Osteoblast (primary cell): ENCODE data around the gene ANO10. TPM values are rescaled to one million over a fixed set of nuclear protein-coding genes. Genes with fewer than 3 reads are reported as not detected.

Experiments used
- DNase-seq: peaks from one replicate; pipeline ENCODE4 v3.0.0; 2011; ENCODE audit warnings: low spot score, mixed read lengths; ENCODE audit not compliant: insufficient read length; ENCODE audit errors: missing footprints
- H2AFZ ChIP-seq: 2 replicates; pipeline ENCODE4 v1.6.0; 2011; ENCODE audit warnings: mild to moderate bottlenecking, low read length
- H3K27ac ChIP-seq: 2 replicates; pipeline ENCODE4 v1.5.1; 2011; ENCODE audit warnings: mild to moderate bottlenecking, low read depth, low read length, moderate library complexity
- H3K27me3 ChIP-seq: 2 replicates; pipeline ENCODE4 v1.6.0; 2012; ENCODE audit warnings: mild to moderate bottlenecking, control low read depth, inconsistent platforms, low read length, moderate library complexity; ENCODE audit not compliant: insufficient read depth
- H3K36me3 ChIP-seq: 2 replicates; pipeline ENCODE4 v1.5.1; 2011; ENCODE audit warnings: mild to moderate bottlenecking, low read length, control low read depth, moderate library complexity; ENCODE audit not compliant: insufficient read depth
- H3K4me1 ChIP-seq: 2 replicates; pipeline ENCODE4 v1.5.1; 2011; ENCODE audit warnings: mild to moderate bottlenecking, low read length, control low read depth, moderate library complexity; ENCODE audit not compliant: insufficient read depth
- H3K4me2 ChIP-seq: 2 replicates; pipeline ENCODE4 v1.6.0; 2011; ENCODE audit warnings: mild to moderate bottlenecking, low read length; ENCODE audit not compliant: insufficient read depth
- H3K4me3 ChIP-seq: fragments of 200-600 bp; sonication (generic); 3 replicates; pipeline ENCODE4 v1.5.1; 2012; ENCODE audit warnings: mild to moderate bottlenecking, low read length, inconsistent platforms; ENCODE audit not compliant: insufficient read depth
- H3K79me2 ChIP-seq: 2 replicates; pipeline ENCODE4 v1.6.0; 2012; ENCODE audit warnings: mild to moderate bottlenecking, low read length, control low read depth, inconsistent platforms; ENCODE audit not compliant: insufficient read depth
- H3K9me3 ChIP-seq: 2 replicates; pipeline ENCODE4 v1.5.1; 2011; ENCODE audit warnings: low read depth, low read length, control low read depth
- H4K20me1 ChIP-seq: 2 replicates; pipeline ENCODE4 v1.6.0; 2012; ENCODE audit warnings: mild to moderate bottlenecking, low read length, control low read depth; ENCODE audit not compliant: insufficient read depth
- total RNA-seq: library from RNA; depleted of rRNA; stranded (reverse); fragments of >200 nt; gene quantifications from 2 replicates; pipeline ENCODE4 v1.2.3, GENCODE V29; 2012
- TF ChIP-seq, protein P1 (sequence below): IDR thresholded peaks from 2 replicates; pipeline ENCODE4 v1.5.1; 2011; ENCODE audit warnings: mild to moderate bottlenecking, low read depth, low read length, moderate library complexity; ENCODE audit errors: extremely low read depth

The ANO10 gene
- total RNA-seq, 1 donor: 55.7 TPM

DNA sequence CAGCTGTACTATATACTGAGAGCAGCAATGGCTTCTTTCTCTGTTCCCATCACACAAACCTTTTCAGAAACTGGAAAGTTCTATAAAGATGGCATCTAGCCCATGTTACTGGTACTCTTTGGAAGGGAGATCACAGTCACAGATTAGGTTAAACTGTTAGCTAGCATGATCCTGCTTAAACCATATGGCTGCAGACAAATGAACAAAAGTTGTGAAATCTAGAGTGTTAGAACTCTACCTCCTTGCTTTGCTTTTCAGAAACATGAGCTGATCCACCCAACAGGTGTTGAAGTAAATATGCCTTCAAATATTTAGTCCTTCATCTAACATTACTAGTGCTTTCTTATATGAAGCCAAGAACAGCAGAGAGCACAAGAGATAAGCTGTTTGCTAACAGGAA is 232.9 kb downstream of the ANO10 start:
- Histone ChIP-seq H3K4me2 (no peak overlapping the region), H3K4me3 (no peak overlapping the region), H3K27me3 (no peaks in the 10 kb centered on the region), H3K4me1 (peaks cover 9% of the 10 kb centered on the region), H2AFZ (no peak overlapping the region), H4K20me1 (no peaks in the 10 kb centered on the region), H3K27ac (no peak overlapping the region), H3K36me3 (no peaks in the 10 kb centered on the region), H3K79me2 (no peaks in the 10 kb centered on the region), H3K9me3 (no peaks in the 10 kb centered on the region)
- TF ChIP-seq, protein P1, sequence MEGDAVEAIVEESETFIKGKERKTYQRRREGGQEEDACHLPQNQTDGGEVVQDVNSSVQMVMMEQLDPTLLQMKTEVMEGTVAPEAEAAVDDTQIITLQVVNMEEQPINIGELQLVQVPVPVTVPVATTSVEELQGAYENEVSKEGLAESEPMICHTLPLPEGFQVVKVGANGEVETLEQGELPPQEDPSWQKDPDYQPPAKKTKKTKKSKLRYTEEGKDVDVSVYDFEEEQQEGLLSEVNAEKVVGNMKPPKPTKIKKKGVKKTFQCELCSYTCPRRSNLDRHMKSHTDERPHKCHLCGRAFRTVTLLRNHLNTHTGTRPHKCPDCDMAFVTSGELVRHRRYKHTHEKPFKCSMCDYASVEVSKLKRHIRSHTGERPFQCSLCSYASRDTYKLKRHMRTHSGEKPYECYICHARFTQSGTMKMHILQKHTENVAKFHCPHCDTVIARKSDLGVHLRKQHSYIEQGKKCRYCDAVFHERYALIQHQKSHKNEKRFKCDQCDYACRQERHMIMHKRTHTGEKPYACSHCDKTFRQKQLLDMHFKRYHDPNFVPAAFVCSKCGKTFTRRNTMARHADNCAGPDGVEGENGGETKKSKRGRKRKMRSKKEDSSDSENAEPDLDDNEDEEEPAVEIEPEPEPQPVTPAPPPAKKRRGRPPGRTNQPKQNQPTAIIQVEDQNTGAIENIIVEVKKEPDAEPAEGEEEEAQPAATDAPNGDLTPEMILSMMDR: no peak
- no peak for DNase-seq

DNA sequence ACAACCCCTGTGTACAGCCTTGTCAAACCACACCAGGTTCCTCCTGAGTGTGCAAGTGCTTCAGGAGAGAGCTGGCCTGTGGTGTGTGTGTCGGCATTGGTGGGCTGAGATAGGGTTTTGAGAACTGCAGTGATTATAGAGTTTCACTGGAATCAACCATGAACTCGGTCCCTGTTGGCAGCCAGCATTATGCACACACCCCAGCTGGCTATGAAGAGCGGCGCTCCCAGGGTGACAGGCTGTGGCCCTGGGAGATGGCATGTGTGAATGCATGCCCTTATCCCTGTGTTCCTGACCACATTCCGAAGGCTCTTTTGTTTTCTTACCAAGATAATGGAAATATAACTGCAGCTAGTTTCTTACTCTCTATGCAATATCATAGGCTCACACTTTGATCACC is 233.6 kb downstream of the ANO10 start:
- Histone ChIP-seq H3K9me3 (no peaks in the 10 kb centered on the region), H3K4me3 (no peak overlapping the region), H3K79me2 (no peaks in the 10 kb centered on the region), H2AFZ (no peak overlapping the region), H3K4me1 (peaks cover 9% of the 10 kb centered on the region), H3K4me2 (no peak overlapping the region), H3K36me3 (no peaks in the 10 kb centered on the region), H3K27ac (no peak overlapping the region), H3K27me3 (no peaks in the 10 kb centered on the region), H4K20me1 (no peaks in the 10 kb centered on the region)
- DNase-seq: no peak
- TF ChIP-seq, protein P1: no peak

DNA sequence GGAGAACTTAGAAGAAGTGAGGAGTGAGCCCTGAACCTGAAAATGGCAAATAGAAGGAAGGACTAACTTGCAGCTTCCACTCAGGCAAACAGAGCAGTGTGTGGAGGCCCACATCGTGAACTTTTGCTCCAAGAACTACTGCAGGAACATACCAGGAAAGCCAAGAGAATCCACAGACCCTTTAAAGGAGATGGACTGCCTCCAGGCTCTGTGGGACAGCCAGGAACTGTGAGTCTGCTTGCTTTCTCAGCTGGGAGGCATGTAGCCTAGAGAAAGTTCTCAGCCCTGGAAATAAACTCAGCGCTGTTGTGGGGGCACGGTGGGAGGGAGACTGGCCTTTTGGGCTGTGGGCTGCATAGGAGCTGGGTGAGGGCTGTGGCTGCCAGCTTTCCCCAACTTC is 242.5 kb downstream of the ANO10 start:
- Histone ChIP-seq H2AFZ (peak overlapping the region; percentile 35), H3K27ac (peak overlapping the region; percentile 51)
- TF ChIP-seq, protein P1: no peak

DNA sequence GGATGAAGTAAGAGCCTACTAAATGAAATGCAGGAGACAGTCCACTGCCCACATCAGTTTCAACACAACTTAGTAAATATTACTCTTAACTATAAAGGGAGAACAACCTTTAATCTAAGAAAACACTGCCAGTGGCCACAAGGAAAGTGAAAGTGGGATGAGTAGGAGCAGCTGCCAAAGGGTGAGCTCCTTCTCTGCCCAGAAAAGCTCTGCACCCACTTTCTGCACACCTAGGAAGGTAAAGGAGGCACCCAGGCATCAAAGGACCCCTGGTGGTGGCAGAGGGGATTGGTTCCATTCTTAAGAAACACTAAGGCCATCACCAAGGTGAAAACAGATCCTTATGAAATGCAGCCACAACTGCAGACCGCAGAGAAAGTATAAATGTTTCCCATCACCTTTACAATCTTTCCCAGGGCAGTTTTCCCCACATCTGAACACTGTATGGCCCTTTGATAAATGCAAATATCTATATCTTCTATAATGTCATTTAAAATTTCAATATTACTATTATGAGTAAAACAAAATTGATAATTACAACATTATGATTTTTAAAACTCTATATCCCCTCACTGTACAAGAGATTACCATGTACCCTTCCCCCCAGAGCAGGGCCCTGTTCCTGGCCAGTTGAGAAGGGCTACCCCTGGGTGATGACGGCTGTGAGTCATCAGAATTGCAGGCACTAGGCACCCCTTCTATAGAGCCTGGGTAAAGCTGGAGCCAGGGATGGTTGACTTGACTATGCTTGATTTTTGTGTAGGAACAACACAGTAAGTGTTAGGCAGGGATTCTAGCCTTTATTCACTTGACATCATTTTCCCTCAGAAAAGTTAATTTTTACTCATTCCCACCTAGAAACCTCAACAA is 243.5 kb downstream of the ANO10 start:
- Histone ChIP-seq H3K36me3 (no peaks in the 10 kb centered on the region), H3K27me3 (no peaks in the 10 kb centered on the region), H3K27ac (no peak overlapping the region), H3K9me3 (no peaks in the 10 kb centered on the region), H4K20me1 (peaks cover 8% of the 10 kb centered on the region), H3K79me2 (no peaks in the 10 kb centered on the region), H3K4me3 (no peak overlapping the region), H3K4me1 (peaks cover 27% of the 10 kb centered on the region), H3K4me2 (peak overlapping the region; percentile 44), H2AFZ (no peak overlapping the region)
- no peak for DNase-seq
- TF ChIP-seq, protein P1: peak; percentile 69

More for the DNA sequence above, 242.5 kb downstream of the ANO10 start:
- peak overlapping the region; percentile 44 for H3K4me2 ChIP-seq
- H3K9me3 ChIP-seq: no peaks in the 10 kb centered on the region
- H3K27me3 ChIP-seq: no peaks in the 10 kb centered on the region
- no peaks in the 10 kb centered on the region for H3K79me2 ChIP-seq
- H3K36me3 ChIP-seq: no peaks in the 10 kb centered on the region
- H4K20me1 ChIP-seq: peaks cover 8% of the 10 kb centered on the region
- H3K4me1 ChIP-seq: peaks cover 22% of the 10 kb centered on the region
- DNase-seq: no peak
- no peak overlapping the region for H3K4me3 ChIP-seq
